Measurements from ENCODE around the gene CSTA.

Gene CSTA

GRCh38 chr3:122324871-122325323 is at the start of gene CSTA:
Gene CSTA, plus strand, starts transcription at chr3:122325248. Its CDS starts 45 bp downstream, at chr3:122325293.
- H3K79me2 ChIP-seq (ENCODE audit: insufficient read depth, low read length) = no peaks in the 10 kb centered on the region
- H3K4me1 ChIP-seq (ENCODE audit: insufficient read depth, low read length, poor library complexity, severe bottlenecking) = peaks cover 19% of the 10 kb centered on the region
- no peak within 1 kb of the TSS for H3K4me3 ChIP-seq (ENCODE audit: low read length, poor library complexity, severe bottlenecking)
- H3K9me2 ChIP-seq (replicated peaks; ENCODE audit: low read depth, low read length) = no peaks in the 10 kb centered on the region
- no peaks in the 10 kb centered on the region for H4K20me1 ChIP-seq (ENCODE audit: insufficient read depth, low read length, poor library complexity, severe bottlenecking)
- no peak within 1 kb of the TSS for H3K4me2 ChIP-seq (ENCODE audit: low read depth, low read length, poor library complexity, severe bottlenecking)
- H3K36me3 ChIP-seq (ENCODE audit: insufficient read depth, low read length) = no peaks in the 10 kb centered on the region
- no peaks in the 10 kb centered on the region for H3F3A ChIP-seq (ENCODE audit: low read depth)
- no peak within 1 kb of the TSS for H2AFZ ChIP-seq (ENCODE audit: low read length)
- no peaks in the 10 kb centered on the region for H3K27me3 ChIP-seq (ENCODE audit: insufficient read depth, low read length, poor library complexity, severe bottlenecking)
- H3K9me3 ChIP-seq (ENCODE audit: insufficient read depth, low read depth, low read length) = no peaks in the 10 kb centered on the region; the same call in 1 of the 2 replicates
- TF ChIP-seq EZH2phosphoT487 (IDR thresholded peaks at IDR 0.05; ENCODE audit: borderline replicate concordance) = no peak
- TF ChIP-seq CTCF (conservative IDR thresholded peaks at IDR 0.05; ENCODE audit: low read length) = no peak
- no peak within 1 kb of the TSS for H3K9ac ChIP-seq (ENCODE audit: low read depth, low read length, poor library complexity, severe bottlenecking)

GRCh38 chr3:122281891-122282290 is 43.2 kb upstream of the CSTA start:
- H3K4me1 ChIP-seq (ENCODE audit: insufficient read depth, low read length, poor library complexity, severe bottlenecking) = no peaks in the 10 kb centered on the region
- H3K36me3 ChIP-seq (ENCODE audit: insufficient read depth, low read length) = no peaks in the 10 kb centered on the region
- H3K4me2 ChIP-seq (ENCODE audit: low read depth, low read length, poor library complexity, severe bottlenecking) = no peak overlapping the region
- H3K4me3 ChIP-seq (ENCODE audit: low read length, poor library complexity, severe bottlenecking) = no peak overlapping the region
- H4K20me1 ChIP-seq (ENCODE audit: insufficient read depth, low read length, poor library complexity, severe bottlenecking) = no peaks in the 10 kb centered on the region
- no peak overlapping the region for H2AFZ ChIP-seq (ENCODE audit: low read length)
- H3K9me2 ChIP-seq (replicated peaks; ENCODE audit: low read depth, low read length) = no peaks in the 10 kb centered on the region
- H3K9ac ChIP-seq (ENCODE audit: low read depth, low read length, poor library complexity, severe bottlenecking) = no peak overlapping the region
- H3K27me3 ChIP-seq (ENCODE audit: insufficient read depth, low read length, poor library complexity, severe bottlenecking) = no peaks in the 10 kb centered on the region
- H3K79me2 ChIP-seq (ENCODE audit: insufficient read depth, low read length) = no peaks in the 10 kb centered on the region
- H3F3A ChIP-seq (ENCODE audit: low read depth) = no peaks in the 10 kb centered on the region
- H3K9me3 ChIP-seq (ENCODE audit: insufficient read depth, low read depth, low read length) = no peaks in the 10 kb centered on the region
- TF ChIP-seq EZH2phosphoT487 (IDR thresholded peaks at IDR 0.05; ENCODE audit: borderline replicate concordance) (no peak), CTCF (conservative IDR thresholded peaks at IDR 0.05; ENCODE audit: low read length) (no peak)

GRCh38 chr3:122283796-122284445 is 41.1 kb upstream of the CSTA start:
- Histone ChIP-seq H3F3A (ENCODE audit: low read depth) (no peaks in the 10 kb centered on the region), H3K79me2 (ENCODE audit: insufficient read depth, low read length) (no peaks in the 10 kb centered on the region), H3K4me3 (ENCODE audit: low read length, poor library complexity, severe bottlenecking) (no peak overlapping the region), H3K36me3 (ENCODE audit: insufficient read depth, low read length) (no peaks in the 10 kb centered on the region), H3K4me2 (ENCODE audit: low read depth, low read length, poor library complexity, severe bottlenecking) (no peak overlapping the region), H3K27me3 (ENCODE audit: insufficient read depth, low read length, poor library complexity, severe bottlenecking) (peaks cover 3% of the 10 kb centered on the region), H3K9me3 (ENCODE audit: insufficient read depth, low read depth, low read length) (no peaks in the 10 kb centered on the region), H3K4me1 (ENCODE audit: insufficient read depth, low read length, poor library complexity, severe bottlenecking) (no peaks in the 10 kb centered on the region), H3K9ac (ENCODE audit: low read depth, low read length, poor library complexity, severe bottlenecking) (no peak overlapping the region), H3K9me2 (replicated peaks; ENCODE audit: low read depth, low read length) (no peaks in the 10 kb centered on the region), H4K20me1 (ENCODE audit: insufficient read depth, low read length, poor library complexity, severe bottlenecking) (no peaks in the 10 kb centered on the region), H2AFZ (ENCODE audit: low read length) (no peak overlapping the region)
- TF ChIP-seq EZH2phosphoT487 (IDR thresholded peaks at IDR 0.05; ENCODE audit: borderline replicate concordance) (no peak), CTCF (conservative IDR thresholded peaks at IDR 0.05; ENCODE audit: low read length) (no peak)
